GM12878 (cell line): ENCODE data around the gene SLC16A10. TPM values are rescaled to one million over a fixed set of nuclear protein-coding genes. Genes with fewer than 3 reads are reported as not detected.

ENCODE experiments used
- ATAC-seq: fragments of 200-7000 bp; cut with Tn5 transposase; 3 replicates; pipeline ENCODE4 v1.9.1; 2020; ENCODE audit warnings: mild to moderate bottlenecking, moderate library complexity
- BruUV-seq: library from RNA; stranded (reverse); fragments of 400-500 nt; replicated peaks from 2 replicates; lab custom pipeline; 2021; lab: Mats Ljungman, UMichigan
- CTCF ChIA-PET: fragments of 300-600 bp; sonication (Branson Sonifier 250); formaldehyde crosslinking; extraction: SDS; loops from one replicate; lab custom pipeline; 2021; ENCODE audit warnings: inconsistent platforms; lab: Yijun Ruan, JAX
- POLR2A ChIA-PET: fragments of 350-600 bp; formaldehyde crosslinking; extraction: SDS; loops from one replicate; lab custom pipeline; 2021; ENCODE audit warnings: inconsistent platforms; lab: Charles Lee
- RAD21 ChIA-PET: fragments of 300-600 bp; sonication (Branson Sonifier 250); formaldehyde crosslinking; loops from one replicate; lab custom pipeline; 2023; ENCODE audit warnings: antibody characterized with exemption; ENCODE audit not compliant: unreplicated experiment; lab: Charles Lee
- SMC1A ChIA-PET: fragments of 300-600 bp; sonication (Branson Sonifier 250); formaldehyde crosslinking; loops from one replicate; lab custom pipeline; 2023; ENCODE audit not compliant: unreplicated experiment, uncharacterized antibody; lab: Charles Lee
- DNase-seq: peaks from one replicate; pipeline ENCODE4 v3.0.0-alpha.2; 2011; ENCODE audit warnings: low read depth, low spot score
- FAIRE-seq: peaks from 3 replicates; lab custom pipeline; 2011; peaks lifted over from hg19 to GRCh38; lab: Jason Lieb, UNC
- H2AFZ ChIP-seq: 2 replicates; pipeline ENCODE4 v1.6.0; 2011; ENCODE audit warnings: low read depth, low read length, control low read depth; ENCODE audit not compliant: control insufficient read depth
- H3K27ac ChIP-seq: 2 replicates; pipeline ENCODE4 v1.5.1; 2011; ENCODE audit warnings: control low read depth; ENCODE audit not compliant: control insufficient read depth, insufficient read depth
- H3K27me3 ChIP-seq, 2 experiments: replicated peaks in 1 of 2; 2 replicates each; pipeline versions ENCODE4 v1.6.0 to v1.6.1; 2011; ENCODE audit warnings: low read length in 1 of 2; ENCODE audit not compliant: control insufficient read depth in 2 of 2, insufficient read depth in 2 of 2
- H3K36me3 ChIP-seq, 2 experiments: 2 replicates each; pipeline ENCODE4 v1.5.1; 2011; ENCODE audit warnings: low read length in 1 of 2; ENCODE audit not compliant: control insufficient read depth in 2 of 2, insufficient read depth in 2 of 2
- H3K4me1 ChIP-seq: 2 replicates; pipeline ENCODE4 v1.6.1; 2011; ENCODE audit warnings: mild to moderate bottlenecking, low read length, moderate library complexity, mixed read lengths; ENCODE audit not compliant: control insufficient read depth, insufficient read depth
- H3K4me2 ChIP-seq: 2 replicates; pipeline ENCODE4 v1.6.0; 2011; ENCODE audit warnings: control low read depth; ENCODE audit not compliant: control insufficient read depth, insufficient read depth
- H3K4me3 ChIP-seq: fragments of 200-600 bp; sonication (generic); 2 replicates; pipeline ENCODE4 v1.5.1; 2016
- H3K79me2 ChIP-seq: 2 replicates; pipeline ENCODE4 v1.6.0; 2011; ENCODE audit warnings: low read length; ENCODE audit not compliant: control insufficient read depth, insufficient read depth
- H3K9ac ChIP-seq: 2 replicates; pipeline ENCODE4 v1.8.0; 2011; ENCODE audit warnings: low read length, control low read depth, mixed read lengths; ENCODE audit not compliant: control insufficient read depth, insufficient read depth
- H3K9me3 ChIP-seq: replicated peaks from 3 replicates; pipeline ENCODE4 v1.5.1; 2011; ENCODE audit warnings: mild to moderate bottlenecking, low read length; ENCODE audit not compliant: control insufficient read depth, insufficient read depth
- H4K20me1 ChIP-seq: 2 replicates; pipeline ENCODE4 v1.6.0; 2011; ENCODE audit not compliant: control insufficient read depth, insufficient read depth
- ATF3 ChIP-seq: IDR thresholded peaks from 2 replicates; pipeline ENCODE4 v1.6.1; 2011; ENCODE audit warnings: low read depth, mild to moderate bottlenecking, low read length, moderate library complexity, borderline replicate concordance; ENCODE audit errors: extremely low read depth
- CREB1 ChIP-seq: IDR thresholded peaks from 2 replicates; pipeline ENCODE4 v1.6.1; 2012; ENCODE audit warnings: low read depth, mild to moderate bottlenecking, inconsistent platforms
- CREM ChIP-seq: IDR thresholded peaks from 2 replicates; pipeline ENCODE4 v1.6.1; 2014; ENCODE audit warnings: antibody characterized with exemption, low read depth
- EP300 ChIP-seq, 2 experiments: fragments of 150-350 bp in 1 of 2; IDR thresholded peaks; 2 replicates each; pipeline ENCODE4 v1.6.1; 2011 to 2012; ENCODE audit warnings: low read depth in 2 of 2, low read length in 2 of 2, borderline replicate concordance in 1 of 2, improper control_type of control experiment in 1 of 2, inconsistent platforms in 1 of 2; ENCODE audit not compliant: control insufficient read depth in 1 of 2
- RUNX3 ChIP-seq: IDR thresholded peaks from 2 replicates; pipeline ENCODE4 v1.6.1; 2012; ENCODE audit warnings: low read length, inconsistent platforms
- SPI1 ChIP-seq: IDR thresholded peaks from 2 replicates; pipeline ENCODE4 v1.6.1; 2011; ENCODE audit warnings: low read depth, mild to moderate bottlenecking, low read length, moderate library complexity, borderline replicate concordance; ENCODE audit not compliant: insufficient read depth
- SRF ChIP-seq, 2 experiments: IDR thresholded peaks; 2 replicates each; pipeline ENCODE4 v1.6.1; 2011; ENCODE audit warnings: low read depth in 2 of 2, low read length in 2 of 2, mild to moderate bottlenecking in 1 of 2, moderate library complexity in 1 of 2
- ZNF687 ChIP-seq: fragments of 450-650 bp; IDR thresholded peaks from 2 replicates; pipeline ENCODE4 v1.6.1; 2017; ENCODE audit warnings: mild to moderate bottlenecking, moderate library complexity
- WGBS: methylation state at CpG from one replicate; pipeline ENCODE4 v1.1.6; 2016; ENCODE audit warnings: low lambda C conversion rate; ENCODE audit not compliant: insufficient replicate concordance, insufficient coverage; ENCODE audit errors: missing lambda C conversion rate; 5-methylcytosine and 5-hydroxymethylcytosine counted together
- in situ Hi-C: fragments of 300-500 bp; cut with MboI; formaldehyde crosslinking; loops from 9 replicates; pipeline ENCODE4 v1.14.3; 2018; ENCODE audit warnings: mixed read lengths
- intact Hi-C: fragments of 100-400 bp; cut with micrococcal nuclease; formaldehyde crosslinking; loops from one replicate; pipeline ENCODE4 v1.14.2; 2022; ENCODE audit not compliant: unreplicated experiment
- polyA plus RNA-seq, 11 experiments: library from polyadenylated mRNA; depleted of rRNA in 4 of 11; unstranded in 6 of 11; stranded (reverse) in 5 of 11; fragments of >200 nt; fragmentation: Nextera tagmentation in 4 of 11; fragmentation: Illumina TruSeq in 1 of 11; extraction: Ambion mirVana in 4 of 11; extraction: Trizol in 1 of 11; gene quantifications; 1 replicate in 1 of 11; 2 replicates in 10 of 11; pipeline versions ENCODE4 v1.2.1 to v1.2.3, GENCODE V29; 2011 to 2016; ENCODE audit warnings: inconsistent platforms in 2 of 11, missing spikeins in 2 of 11, low read depth in 1 of 11
- total RNA-seq, 4 experiments: library from RNA; depleted of rRNA in 3 of 4; stranded (reverse); fragments of >200 nt in 3 of 4; fragmentation: Illumina TruSeq in 1 of 4; extraction: Trizol in 1 of 4; gene quantifications; 2 replicates each; pipeline versions ENCODE4 v1.2.1 to v1.2.3, GENCODE V29; 2013 to 2021

The SLC16A10 gene
- total and polyA plus RNA-seq, 10 of the 15 experiments (the other 5 are each of a cell fraction or from before 2014, with no cell fraction given), result 2.3 to 19.0 (median 8.0) TPM

- TF ChIP-seq ZNF687, result no peak
- TF ChIP-seq SRF (IDR thresholded peaks at IDR 0.05; ENCODE audit: low read depth in 2 of 2, low read length in 2 of 2), result no peak
These were observed 60.1 kb downstream of the SLC16A10 start (continued) for GRCh38 chr6:111147440-111147839.

GRCh38 chr6:111148110-111148509 is 60.8 kb downstream of the SLC16A10 start:
- Histone ChIP-seq H4K20me1 (no peaks in the 10 kb centered on the region), H3K27ac (no peak overlapping the region), H3K79me2 (no peaks in the 10 kb centered on the region), H3K9ac (no peak overlapping the region), H3K27me3 (no peaks in the 10 kb centered on the region), H3K4me2 (no peak overlapping the region), H3K4me1 (no peaks in the 10 kb centered on the region), H2AFZ (no peak overlapping the region), H3K4me3 (no peak overlapping the region), H3K9me3 (no peaks in the 10 kb centered on the region), H3K36me3 (no peaks in the 10 kb centered on the region)
- SMC1A ChIA-PET, result no interaction called here
- WGBS, result 23% methylated on average over 1 of the region's 1 CpG
- intact Hi-C loops (no loop called here), in situ Hi-C loops (no loop called here)
- TF ChIP-seq EP300 (IDR thresholded peaks at IDR 0.05; ENCODE audit: borderline replicate concordance in 1 of 2, control insufficient read depth in 1 of 2, low read depth in 2 of 2, low read length in 2 of 2), result no peak
- no peak for TF ChIP-seq CREM
- TF ChIP-seq SPI1, result no peak
- TF ChIP-seq CREB1, result no peak
- TF ChIP-seq RUNX3, result no peak
- TF ChIP-seq ATF3, result no peak
- RAD21 ChIA-PET, result no interaction called here
- ATAC-seq, result no peak
- FAIRE-seq, result no peak
- no TSS peak for BruUV-seq
- POLR2A ChIA-PET, result no interaction called here
- CTCF ChIA-PET, result no interaction called here
- no peak for DNase-seq
